ENCODE results near the gene FOXRED2. TPM values are rescaled to one million over a fixed set of nuclear protein-coding genes. Genes with fewer than 3 reads are reported as not detected.
"Not testable (repeated sequence)": the region's sequence is repeated elsewhere in the genome, so short reads cannot be mapped to it uniquely, and the experiment has no call there.

Gene FOXRED2
- total RNA-seq, 1 experiment from 2014 or later, result 8.5 TPM

GRCh38 chr22:36463783-36464184 lies 43.1 kb downstream of the FOXRED2 start:
- Histone ChIP-seq H3K27me3 (no peaks in the 10 kb centered on the region), H3K4me3 (no peak overlapping the region), H3K9me3 (no peaks in the 10 kb centered on the region), H3K36me3 (peaks cover 22% of the 10 kb centered on the region)
- DNase-seq, result no peak

- Histone ChIP-seq H3K36me3 (peaks cover 8% of the 10 kb centered on the region), H3K9me3 (no peaks in the 10 kb centered on the region), H3K4me3 (no peak overlapping the region), H3K27me3 (no peaks in the 10 kb centered on the region)
- DNase-seq, result peak; percentile 89
These were observed 44.9 kb downstream of the FOXRED2 start for GRCh38 chr22:36461665-36462649.

GRCh38 chr22:36460202-36460601 lies 46.6 kb downstream of the FOXRED2 start:
- H3K27me3 ChIP-seq, result no peaks in the 10 kb centered on the region
- H3K9me3 ChIP-seq, result no peaks in the 10 kb centered on the region
- no peak overlapping the region for H3K4me3 ChIP-seq
- DNase-seq, result no peak
- no peaks in the 10 kb centered on the region for H3K36me3 ChIP-seq

- H3K9me3 ChIP-seq, result no peaks in the 10 kb centered on the region
- H3K4me3 ChIP-seq, result no peak overlapping the region
- no peaks in the 10 kb centered on the region for H3K36me3 ChIP-seq
- no peaks in the 10 kb centered on the region for H3K27me3 ChIP-seq
- peak; percentile 38 for DNase-seq
These were observed 49.0 kb downstream of the FOXRED2 start for GRCh38 chr22:36457688-36458450.

- no peak overlapping the region for H3K4me3 ChIP-seq
- no peaks in the 10 kb centered on the region for H3K27me3 ChIP-seq
- no peaks in the 10 kb centered on the region for H3K36me3 ChIP-seq
- no peak for DNase-seq
- no peaks in the 10 kb centered on the region for H3K9me3 ChIP-seq
These were observed 50.4 kb downstream of the FOXRED2 start for GRCh38 chr22:36456464-36456845.

GRCh38 chr22:36455571-36456463 lies 51.0 kb downstream of the FOXRED2 start:
- H3K36me3 ChIP-seq, result no peaks in the 10 kb centered on the region
- no peak overlapping the region for H3K4me3 ChIP-seq
- H3K27me3 ChIP-seq, result no peaks in the 10 kb centered on the region
- H3K9me3 ChIP-seq, result no peaks in the 10 kb centered on the region
- no peak for DNase-seq

- Histone ChIP-seq H3K27me3 (no peaks in the 10 kb centered on the region), H3K4me3 (no peak overlapping the region), H3K9me3 (no peaks in the 10 kb centered on the region), H3K36me3 (no peaks in the 10 kb centered on the region)
- peak; percentile 53 for DNase-seq
These were observed 51.8 kb downstream of the FOXRED2 start for GRCh38 chr22:36454916-36455570.

GRCh38 chr22:36453855-36454378 lies 52.9 kb downstream of the FOXRED2 start:
- no peak overlapping the region for H3K4me3 ChIP-seq
- H3K36me3 ChIP-seq, result no peaks in the 10 kb centered on the region
- H3K9me3 ChIP-seq, result no peaks in the 10 kb centered on the region
- H3K27me3 ChIP-seq, result no peaks in the 10 kb centered on the region
- DNase-seq, result no peak

GRCh38 chr22:36452978-36453607 lies 53.7 kb downstream of the FOXRED2 start:
- H3K9me3 ChIP-seq, H3K27me3 ChIP-seq, H3K4me3 ChIP-seq, DNase-seq, H3K36me3 ChIP-seq: not testable (repeated sequence)

GRCh38 chr22:36452250-36452977 lies 54.4 kb downstream of the FOXRED2 start:
- Histone ChIP-seq H3K27me3 (no peaks in the 10 kb centered on the region), H3K9me3 (no peaks in the 10 kb centered on the region), H3K36me3 (no peaks in the 10 kb centered on the region), H3K4me3 (no peak overlapping the region)
- no peak for DNase-seq

- H3K9me3 ChIP-seq, DNase-seq, H3K36me3 ChIP-seq, H3K4me3 ChIP-seq, H3K27me3 ChIP-seq: not testable (repeated sequence)
These were observed 55.9 kb downstream of the FOXRED2 start for GRCh38 chr22:36450923-36451322.

GRCh38 chr22:36449596-36450175 lies 57.2 kb downstream of the FOXRED2 start:
- no peaks in the 10 kb centered on the region for H3K36me3 ChIP-seq
- no peaks in the 10 kb centered on the region for H3K27me3 ChIP-seq
- no peaks in the 10 kb centered on the region for H3K9me3 ChIP-seq
- H3K4me3 ChIP-seq, result no peak overlapping the region
- no peak for DNase-seq

- no peak for DNase-seq
- no peaks in the 10 kb centered on the region for H3K9me3 ChIP-seq
- no peaks in the 10 kb centered on the region for H3K36me3 ChIP-seq
- H3K4me3 ChIP-seq, result no peak overlapping the region
- H3K27me3 ChIP-seq, result no peaks in the 10 kb centered on the region
These were observed 59.2 kb downstream of the FOXRED2 start for GRCh38 chr22:36447632-36448031.

- H3K4me3 ChIP-seq, result no peak overlapping the region
These were observed 61.6 kb downstream of the FOXRED2 start for GRCh38 chr22:36445158-36445668.

More at GRCh38 chr22:36445158-36445668, 61.6 kb downstream of the FOXRED2 start:
- Histone ChIP-seq H3K36me3 (no peaks in the 10 kb centered on the region), H3K9me3 (no peaks in the 10 kb centered on the region), H3K27me3 (no peaks in the 10 kb centered on the region)
- DNase-seq, result peak; percentile 86
